GM21390 (cell line): ENCODE data around the gene ADAMTS9.

Experiments used
- ATAC-seq: cut with Tn5 transposase; IDR thresholded peaks from one replicate; pipeline ENCODE4 v1.9.1; 2021; ENCODE audit not compliant: unreplicated experiment

The ADAMTS9 gene

DNA sequence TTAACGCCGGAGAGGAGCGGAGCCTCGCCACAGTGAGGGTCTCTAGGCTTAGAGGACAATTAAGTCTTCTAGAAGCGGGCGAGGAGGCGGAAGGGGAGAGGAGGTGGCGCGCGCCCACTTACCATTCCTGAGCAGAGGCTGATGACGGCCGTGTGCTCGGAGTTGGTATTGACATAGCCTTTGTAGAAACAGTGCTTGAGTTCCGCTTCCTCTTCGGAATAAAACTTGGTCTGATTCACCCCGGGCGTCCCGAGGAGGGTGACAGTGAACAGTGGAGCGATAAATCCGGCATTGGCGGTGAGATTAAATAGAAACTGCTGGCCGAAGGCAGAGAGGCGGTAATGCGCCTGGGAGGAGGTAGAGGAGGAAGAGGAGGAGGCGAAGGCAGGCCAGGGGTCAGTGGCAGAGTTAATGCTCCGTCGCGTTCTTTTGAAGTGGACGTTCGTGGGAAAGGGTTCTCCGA is 1.3 kb downstream of the ADAMTS9 start:
- ATAC-seq, result no peak

DNA sequence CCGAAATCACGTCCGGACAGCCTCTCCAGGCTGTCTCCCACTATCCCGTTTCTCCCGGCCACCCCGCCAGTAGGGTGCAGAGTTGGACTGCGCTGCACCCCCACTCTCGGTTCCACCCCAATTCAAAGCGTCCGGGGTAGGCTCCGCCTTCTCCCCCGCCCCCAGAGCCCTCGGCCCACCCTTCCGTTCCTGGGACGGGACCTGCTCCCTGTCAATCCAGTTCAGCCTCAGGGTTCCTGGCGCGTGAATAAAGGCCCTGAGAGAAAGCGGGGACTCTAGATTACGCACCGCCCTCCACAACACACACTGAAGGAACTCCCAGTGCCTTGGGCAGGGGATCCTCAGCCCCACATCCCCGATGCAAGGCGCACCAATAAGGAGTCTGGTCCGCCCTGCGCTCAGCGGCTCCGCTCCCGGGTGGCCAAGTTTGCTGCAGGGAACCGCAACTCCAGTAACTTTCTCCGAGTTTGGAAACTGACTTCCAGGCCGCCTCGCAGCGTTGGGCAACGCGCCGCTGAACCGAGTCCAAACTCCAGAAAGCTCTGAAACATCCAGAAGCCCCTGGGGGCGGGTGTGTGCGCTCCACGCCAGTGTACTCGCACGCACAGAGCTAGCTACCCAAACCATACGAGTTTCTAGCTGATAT is 1.9 kb downstream of the ADAMTS9 start:
- no peak for ATAC-seq

DNA sequence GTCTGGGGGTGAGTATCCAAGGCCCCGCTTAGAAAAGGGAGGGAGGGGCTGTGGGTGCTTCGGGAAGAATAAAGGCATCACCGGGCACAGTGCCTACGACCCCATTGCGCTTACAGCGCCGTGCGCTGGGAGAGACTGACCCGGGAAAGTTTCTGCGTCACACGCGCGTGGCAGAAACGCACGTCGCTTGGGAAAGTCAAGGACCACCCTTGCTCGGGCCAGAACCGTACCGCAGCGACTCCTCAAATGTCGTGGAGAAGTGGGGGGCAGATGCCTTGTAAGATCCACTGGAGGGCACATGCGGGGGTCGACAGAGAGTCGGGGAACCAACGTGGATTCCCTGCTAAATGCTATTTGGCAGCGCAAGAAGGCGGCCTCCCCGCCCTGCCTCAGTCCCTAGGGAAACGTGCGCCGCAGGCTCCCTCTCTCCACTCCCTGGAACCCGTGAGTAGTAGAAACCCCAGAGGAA is 2.4 kb downstream of the ADAMTS9 start:
- no peak for ATAC-seq

DNA sequence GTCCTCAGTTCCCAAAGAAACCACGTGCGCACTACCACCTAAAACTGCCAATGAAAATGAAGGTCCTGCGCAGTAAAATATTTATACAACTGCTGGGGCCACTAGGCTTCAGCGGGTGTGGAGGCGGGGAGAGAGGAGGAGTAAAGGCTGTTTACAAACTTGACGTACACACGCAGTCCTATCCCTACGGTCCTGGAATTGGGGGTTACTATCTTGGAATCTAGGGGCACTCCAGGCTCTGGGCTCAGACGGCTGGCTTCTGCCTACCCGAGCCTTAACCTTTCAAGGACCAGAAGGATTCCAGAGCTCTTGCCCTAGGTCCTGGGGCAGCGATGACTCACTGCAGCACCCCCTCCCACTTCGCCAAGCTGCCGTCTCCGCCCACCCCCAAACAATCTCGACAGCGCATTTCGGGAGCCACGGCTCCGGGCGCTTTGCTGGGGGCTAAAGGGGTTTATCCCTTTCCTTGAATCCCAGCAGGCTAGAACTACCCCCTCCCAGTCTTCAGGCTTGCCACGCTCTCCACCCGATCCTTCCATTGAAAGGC is 3.0 kb downstream of the ADAMTS9 start:
- ATAC-seq, result no peak

DNA sequence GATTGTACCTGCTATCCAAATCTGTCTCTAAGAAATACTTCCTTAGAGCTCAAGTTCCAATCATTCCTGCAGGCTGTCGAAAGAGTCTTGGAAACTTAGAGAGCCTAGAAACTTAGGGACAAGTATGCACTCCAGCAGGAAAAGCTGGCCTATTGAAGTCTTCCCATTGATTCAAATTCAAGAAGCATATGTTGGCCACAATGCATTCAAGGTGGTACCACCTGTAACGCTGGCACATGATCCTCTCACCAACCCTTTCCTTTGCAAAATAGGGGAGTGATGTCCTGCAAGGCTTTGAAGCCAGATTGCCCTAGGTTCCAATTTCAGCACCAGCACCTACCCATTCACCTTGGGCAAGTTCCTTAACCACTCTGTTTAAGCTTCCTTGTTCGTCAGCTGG is 6.0 kb downstream of the ADAMTS9 start:
- no peak for ATAC-seq

DNA sequence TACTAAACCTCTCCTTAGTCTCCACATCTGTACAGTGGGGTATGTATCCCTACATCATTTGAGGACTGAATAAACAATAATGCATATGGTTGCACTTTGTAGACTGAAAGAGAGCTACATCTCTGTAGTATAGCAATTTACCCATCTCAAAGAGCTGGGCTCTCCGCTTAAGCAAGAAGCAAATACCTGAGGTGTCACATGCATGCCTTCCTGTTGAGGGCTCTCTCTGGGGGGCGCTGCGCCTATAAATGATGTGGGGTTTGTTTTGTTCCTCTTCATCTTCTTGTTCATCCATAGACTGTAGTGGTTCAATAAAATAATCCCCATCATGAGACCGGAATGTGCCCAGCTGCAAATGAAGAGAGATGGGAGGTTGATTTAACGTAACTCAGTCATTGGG is 6.8 kb downstream of the ADAMTS9 start:
- ATAC-seq, result no peak

DNA sequence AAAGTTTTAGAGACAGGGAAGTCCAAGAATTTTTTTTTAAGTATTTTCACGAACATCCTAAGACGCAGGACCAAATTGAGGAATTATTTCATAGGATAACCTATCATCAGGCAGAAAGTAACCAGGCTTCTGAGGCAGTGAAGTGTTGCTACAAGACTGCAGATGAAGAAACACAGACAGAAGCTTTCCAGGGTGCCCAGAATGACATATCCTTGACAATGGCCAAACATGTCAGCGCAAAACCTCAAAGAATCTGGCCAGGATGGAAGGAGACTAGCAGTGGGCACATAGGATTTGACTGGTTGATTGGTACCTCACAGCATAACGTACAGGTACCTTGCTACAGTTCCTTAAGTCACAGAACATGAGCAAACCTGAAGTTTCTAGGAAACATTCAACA is 7.5 kb downstream of the ADAMTS9 start:
- no peak for ATAC-seq

DNA sequence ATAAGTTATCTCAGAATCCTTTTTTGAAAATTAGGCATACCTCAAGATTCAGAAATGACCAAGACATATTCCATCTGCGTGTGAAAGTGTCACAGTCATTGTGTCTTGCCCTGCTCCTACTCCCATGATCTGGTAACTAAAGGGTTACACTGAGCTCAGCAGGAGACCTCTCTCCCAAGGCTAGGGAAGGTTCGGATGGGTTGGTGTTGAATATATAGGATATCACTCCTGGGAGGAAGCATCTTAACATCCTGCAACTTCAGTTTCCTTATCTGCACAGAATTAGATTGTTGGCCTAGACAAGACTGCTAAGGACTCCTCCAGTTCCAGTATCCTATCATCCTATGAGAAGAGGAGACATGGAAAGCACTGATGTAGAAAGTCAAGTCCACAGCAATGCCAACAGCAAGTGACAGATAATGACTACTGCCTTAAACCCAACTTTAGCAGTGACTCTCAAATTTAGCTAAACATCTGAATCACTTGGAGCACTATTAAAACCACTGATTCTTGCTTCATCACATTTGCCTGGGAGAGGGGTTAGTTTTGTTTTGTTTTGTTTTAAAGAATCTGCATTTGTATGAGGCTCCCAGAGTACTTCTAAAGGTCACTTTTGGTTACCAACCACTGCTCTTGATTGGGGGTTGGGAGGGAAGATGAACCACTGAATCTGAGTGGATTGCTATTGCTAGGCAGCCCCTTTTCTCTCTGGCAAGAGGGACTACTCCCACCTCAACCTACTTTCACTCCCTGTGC is 9.7 kb downstream of the ADAMTS9 start:
- ATAC-seq, result no peak

DNA sequence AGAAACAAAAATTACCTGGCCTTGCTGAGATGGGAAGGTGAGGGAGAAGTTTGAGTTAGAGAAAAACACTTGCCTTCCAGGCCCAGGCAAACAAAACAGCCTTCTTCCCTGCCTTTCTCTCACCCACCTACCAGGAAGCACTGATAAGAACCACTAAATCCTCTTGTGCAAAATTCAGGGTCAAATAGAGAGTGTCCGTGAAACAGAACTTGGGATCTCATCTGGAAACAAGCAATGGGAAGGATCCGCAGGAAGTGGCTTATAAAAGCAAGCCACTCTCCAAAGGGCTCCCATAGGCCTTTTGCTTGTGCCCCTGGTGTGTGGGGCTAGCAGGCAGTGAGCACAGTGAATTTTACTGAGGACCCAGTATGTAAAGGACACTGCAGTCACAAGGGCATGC is 11.0 kb downstream of the ADAMTS9 start:
- no peak for ATAC-seq

DNA sequence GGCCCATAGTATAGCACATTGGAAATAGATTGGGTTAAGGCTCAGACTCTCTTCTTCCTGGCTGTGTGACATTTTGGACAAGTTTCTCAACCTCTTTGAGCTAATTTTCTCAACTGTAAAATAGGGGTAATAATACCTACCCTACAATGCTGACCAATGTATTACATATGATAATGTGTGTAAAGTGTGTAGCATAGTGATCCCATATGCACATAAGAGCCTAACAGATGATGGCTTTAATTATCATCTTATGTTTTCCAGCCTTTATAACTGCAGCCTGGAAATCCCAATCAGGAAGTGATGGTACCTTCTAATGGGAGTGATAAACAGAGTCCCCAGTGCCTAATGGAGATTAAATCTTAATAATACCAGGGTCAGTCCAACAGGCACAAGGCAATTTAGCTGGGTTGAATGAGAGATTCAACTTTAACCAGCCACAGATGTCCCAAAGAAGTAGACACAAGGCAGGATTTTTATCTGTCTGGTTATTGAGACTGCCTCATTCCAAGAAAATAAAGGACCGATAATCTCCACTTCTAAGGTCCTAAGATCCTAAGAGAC is 12.0 kb downstream of the ADAMTS9 start:
- ATAC-seq, result no peak

DNA sequence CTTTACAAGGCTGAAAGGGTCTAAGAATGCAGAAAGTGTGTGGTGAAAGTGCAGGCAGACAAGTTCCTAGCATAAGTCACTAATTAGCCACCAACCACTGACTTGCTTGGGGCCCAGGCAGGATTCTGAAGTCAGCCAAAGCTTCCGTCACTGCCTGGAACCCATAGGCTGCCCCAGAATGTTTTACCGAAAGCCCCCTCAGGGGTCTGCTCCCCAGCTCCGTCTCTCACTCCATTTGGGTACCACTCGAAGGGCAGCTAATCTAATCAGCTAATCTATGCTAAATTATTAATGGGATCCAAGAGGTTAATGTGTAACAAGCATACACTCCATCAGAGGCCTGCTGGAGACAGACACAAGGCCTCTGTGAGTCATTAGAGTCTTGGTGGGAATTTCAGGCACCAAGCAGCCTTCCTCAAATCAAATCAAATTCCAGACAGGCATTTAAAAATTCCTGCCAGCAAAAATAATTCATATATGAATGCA is 13.2 kb downstream of the ADAMTS9 start:
- ATAC-seq, result no peak

DNA sequence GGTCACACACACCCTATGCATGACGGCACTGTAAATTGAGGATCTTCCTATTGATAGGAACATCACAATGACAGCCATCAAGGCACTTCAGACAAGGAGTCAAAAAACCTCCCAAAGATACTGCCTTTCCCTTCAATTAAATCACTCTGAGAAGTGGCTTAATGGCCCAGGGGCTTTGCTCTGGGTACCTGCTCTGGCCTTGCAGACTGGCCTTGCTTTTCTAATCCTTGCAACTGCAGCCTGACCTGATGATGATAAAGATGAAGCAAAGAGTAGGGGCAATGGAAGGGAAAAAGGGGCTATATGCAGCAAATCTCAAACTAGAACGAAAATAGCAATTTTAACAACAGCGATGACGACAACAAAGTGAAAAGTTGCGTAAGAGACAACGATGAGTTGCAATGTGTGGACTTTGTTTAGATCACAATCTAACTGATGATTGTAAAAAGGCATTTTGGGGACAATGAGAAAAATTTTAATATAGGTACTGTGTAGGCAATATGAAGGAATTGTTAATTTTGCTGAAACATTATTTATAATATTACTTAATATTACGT is 14.6 kb downstream of the ADAMTS9 start:
- no peak for ATAC-seq

DNA sequence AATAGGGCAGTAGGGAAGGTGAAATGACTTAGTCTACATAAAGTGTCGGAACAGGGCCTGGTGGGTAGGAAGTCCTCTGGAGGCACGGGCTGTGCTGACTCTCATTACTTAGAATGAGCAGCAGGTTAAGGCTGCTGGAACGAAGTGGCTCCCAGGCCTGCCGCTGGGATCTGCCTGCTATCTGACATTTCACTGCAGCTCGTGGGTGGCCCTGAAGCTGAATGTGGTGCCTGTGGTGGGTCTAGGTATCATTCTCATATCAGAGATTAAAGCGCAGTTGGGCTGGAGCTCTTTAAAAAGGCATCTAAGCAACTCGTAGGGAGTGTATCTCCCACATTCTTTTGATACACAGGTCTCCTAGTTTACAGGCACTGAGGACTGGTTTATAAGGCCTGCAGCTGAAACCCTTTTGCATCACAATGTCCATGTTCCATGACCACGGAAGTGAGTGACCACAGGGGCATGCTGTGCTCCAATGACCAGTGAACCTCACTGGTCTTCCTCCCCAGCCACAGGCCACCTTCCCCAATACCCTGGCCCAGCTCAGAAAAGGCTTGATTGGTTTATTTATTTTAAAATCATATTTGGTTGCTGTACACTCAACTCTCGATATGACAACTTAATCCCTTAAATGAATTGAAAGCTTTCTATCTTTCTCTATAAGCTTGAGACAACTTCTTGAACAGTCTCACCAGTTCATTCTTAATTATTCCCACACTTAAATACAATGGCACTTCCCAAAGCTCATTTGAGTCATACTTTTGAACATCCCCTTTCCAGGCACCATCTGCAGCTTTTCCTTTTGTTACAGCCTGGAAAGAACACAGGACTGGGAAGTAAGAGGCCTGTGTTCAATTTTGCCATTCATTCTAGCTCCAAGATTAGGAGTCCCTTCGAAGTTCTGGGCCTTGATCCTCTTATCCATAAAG is 19.0 kb downstream of the ADAMTS9 start:
- no peak for ATAC-seq

DNA sequence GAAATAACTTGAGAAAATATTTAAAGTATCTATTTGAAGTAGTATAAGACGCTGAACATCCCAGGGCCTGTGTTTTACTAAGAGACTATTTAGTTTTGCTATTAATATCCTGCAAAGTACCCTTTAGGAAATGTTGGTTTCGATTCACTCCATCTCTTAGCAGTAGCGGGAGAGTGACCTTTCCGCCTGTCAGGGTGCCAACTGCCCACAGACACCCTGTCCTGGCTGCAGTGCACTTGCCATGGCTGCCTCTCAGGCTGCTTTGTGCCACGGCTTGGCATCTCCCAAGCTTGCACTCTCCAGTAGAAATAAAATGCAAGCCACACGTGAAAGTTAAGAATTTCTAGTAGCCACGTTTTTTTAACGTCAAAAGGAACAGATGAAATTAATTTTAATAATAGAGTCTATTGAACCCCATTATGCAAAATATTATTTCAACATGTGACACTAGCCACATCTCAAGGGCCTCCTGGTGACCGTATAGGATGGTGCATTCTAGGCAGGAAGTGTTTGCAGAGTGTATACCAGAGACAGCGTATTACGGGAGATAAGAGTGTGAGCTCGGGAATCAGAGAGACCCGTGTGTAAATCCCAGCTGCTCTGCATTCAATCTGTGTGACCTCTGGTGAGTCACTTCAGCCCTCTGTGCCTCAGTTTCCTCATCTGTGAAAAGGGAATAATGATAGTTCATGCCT is 19.8 kb downstream of the ADAMTS9 start:
- ATAC-seq, result no peak

DNA sequence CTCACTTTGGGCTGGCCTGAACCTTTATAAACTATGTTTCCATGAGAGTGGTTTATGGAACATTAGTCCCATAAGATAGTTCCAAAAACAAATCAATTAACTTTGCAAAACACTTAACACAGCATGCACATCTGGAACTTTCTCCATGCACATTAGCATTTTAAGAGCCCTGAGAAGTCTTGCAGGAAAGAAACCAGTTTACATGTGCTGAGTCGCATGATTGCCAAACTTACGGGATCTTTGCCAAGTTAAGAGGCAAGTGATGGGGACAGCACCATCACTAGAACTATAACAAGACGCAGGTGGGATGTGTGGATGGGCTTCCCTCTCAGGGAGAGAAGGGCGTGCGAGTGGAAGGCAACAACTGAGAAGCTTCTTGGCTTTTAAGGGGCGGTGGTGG is 20.7 kb downstream of the ADAMTS9 start:
- ATAC-seq, result no peak

DNA sequence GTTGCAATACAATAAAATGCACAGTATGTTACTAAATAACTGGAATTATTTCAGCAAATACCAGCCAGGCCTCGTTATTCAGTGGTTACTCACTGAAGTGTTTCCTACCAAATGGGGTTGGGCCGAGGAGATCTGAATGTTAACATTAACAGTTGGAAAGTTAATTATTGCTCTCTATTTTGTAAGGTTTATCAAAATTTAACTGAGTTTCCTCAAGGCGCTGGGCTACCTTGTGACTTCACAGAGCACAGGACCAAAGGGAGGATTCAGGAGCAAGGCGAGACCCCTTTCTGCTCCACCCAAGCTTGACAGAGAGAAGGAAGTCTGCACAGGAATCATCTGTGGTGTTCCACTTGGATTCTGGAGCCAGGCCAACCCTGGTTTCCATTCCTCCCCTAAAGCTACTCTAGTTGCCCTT is 21.6 kb downstream of the ADAMTS9 start:
- ATAC-seq, result no peak

DNA sequence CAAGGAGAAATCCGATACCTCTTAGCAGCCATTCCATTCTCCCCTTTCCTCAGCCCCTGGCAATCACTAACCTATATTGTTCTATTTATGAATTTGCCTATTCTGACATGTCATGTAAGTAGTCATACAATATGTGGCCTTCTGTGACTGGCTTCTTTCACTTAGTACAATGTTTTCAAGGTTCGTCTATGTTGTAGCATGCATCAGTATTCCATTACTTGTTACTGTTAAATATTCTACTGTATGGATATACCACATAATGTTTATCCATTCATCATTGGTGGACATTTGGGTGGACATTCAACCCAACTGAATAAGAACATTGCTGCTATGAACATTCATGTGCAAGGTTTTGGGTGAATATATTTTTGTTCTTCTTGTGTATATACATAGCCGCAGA is 23.4 kb downstream of the ADAMTS9 start:
- no peak for ATAC-seq

DNA sequence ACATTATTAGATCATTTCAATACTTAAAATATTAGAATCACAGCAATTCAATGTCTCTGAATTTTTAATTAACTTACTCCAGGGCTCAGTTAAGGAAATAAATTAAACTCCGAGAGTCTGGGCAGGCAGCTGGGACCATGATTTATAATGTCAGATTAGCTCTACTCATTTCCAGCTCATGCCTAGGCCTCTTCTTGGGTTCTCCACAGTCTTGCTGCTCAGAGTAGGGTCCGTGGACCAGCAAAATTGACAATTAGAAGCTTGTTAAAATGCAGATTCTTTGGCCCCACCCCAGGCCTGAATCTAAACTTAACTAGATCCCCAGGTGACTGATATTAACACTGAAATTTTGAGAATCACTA is 28.2 kb downstream of the ADAMTS9 start:
- no peak for ATAC-seq

DNA sequence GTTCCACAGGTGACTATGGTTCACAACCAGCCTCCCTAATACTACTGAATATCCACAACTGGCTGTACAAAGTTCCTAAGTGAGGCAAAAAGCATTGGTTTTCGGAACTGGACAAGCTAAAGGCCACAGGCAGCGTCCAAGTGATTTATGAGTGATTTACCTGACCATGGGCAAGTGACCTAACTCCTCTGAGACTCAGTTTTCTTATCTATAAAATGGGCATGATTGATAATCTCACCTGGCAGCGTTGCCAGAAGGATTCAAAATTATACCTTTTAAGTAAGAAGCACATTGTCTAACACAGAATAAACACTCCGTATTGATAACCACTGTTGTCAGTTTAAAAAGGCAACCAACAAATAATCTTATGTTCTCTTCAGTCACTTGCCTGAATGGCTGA is 29.8 kb downstream of the ADAMTS9 start:
- no peak for ATAC-seq

DNA sequence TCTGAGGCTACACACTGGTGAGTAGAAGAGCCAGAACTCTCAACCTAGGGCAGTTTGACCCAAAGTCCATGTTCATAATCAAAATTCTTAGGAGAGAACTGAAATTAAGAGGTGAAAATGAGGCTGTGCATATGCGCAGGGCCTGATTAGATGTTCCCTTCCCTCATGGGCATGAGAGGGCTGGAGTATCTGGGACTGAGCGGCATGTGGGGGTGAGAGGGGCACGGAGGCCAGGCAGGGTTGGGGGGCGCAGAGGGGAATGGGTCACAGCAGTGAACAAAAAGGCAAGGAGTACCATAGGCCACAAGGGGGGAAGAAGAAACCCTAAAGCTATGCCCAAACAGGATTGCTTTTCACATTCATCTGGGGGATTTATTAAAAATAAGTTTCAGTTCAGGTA is 31.3 kb downstream of the ADAMTS9 start:
- no peak for ATAC-seq
